OCI-LY1 (cell line): ENCODE data around the gene ZP2.

Source experiments
- EZH2 ChIP-seq: fragments of 200-600 bp; sonication (generic), shearing (Covaris generic); IDR thresholded peaks from 2 replicates; pipeline ENCODE4 v1.8.0; 2017; ENCODE audit warnings: borderline replicate concordance, mixed run types, mild to moderate bottlenecking, antibody characterized with exemption, low read length, moderate library complexity, mixed read lengths
- TF ChIP-seq, protein P1 (sequence below): fragments of 200-600 bp; sonication (generic), shearing (Covaris generic); IDR thresholded peaks from 2 replicates; pipeline ENCODE4 v1.5.1; 2017; ENCODE audit warnings: mild to moderate bottlenecking, antibody characterized with exemption, low read length, moderate library complexity, mixed read lengths

DNA sequence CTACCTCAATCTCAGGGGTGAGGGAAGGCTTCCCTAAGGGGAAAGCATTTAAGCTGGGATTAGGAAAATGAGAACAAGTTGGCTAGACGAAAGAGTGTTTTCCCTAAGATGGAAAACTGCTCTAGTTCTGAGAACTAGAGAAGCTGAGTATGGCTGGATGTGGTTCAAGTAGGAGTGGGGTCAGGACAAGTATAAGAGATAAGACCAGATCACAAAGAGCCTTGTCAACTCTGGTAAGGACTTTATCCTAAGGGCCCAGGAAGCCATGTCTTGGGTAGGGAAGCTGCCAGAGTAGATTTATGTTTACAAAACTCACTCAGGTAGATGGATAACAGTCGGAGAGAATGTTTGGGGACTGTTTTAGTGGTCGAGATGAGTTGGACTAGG, 23.8 kb upstream of the ZP2 start:
- TF ChIP-seq, protein P1, sequence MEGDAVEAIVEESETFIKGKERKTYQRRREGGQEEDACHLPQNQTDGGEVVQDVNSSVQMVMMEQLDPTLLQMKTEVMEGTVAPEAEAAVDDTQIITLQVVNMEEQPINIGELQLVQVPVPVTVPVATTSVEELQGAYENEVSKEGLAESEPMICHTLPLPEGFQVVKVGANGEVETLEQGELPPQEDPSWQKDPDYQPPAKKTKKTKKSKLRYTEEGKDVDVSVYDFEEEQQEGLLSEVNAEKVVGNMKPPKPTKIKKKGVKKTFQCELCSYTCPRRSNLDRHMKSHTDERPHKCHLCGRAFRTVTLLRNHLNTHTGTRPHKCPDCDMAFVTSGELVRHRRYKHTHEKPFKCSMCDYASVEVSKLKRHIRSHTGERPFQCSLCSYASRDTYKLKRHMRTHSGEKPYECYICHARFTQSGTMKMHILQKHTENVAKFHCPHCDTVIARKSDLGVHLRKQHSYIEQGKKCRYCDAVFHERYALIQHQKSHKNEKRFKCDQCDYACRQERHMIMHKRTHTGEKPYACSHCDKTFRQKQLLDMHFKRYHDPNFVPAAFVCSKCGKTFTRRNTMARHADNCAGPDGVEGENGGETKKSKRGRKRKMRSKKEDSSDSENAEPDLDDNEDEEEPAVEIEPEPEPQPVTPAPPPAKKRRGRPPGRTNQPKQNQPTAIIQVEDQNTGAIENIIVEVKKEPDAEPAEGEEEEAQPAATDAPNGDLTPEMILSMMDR: no peak
- no peak for TF ChIP-seq EZH2
